ENCODE data around the gene ARRB1.

Gene ARRB1

GRCh38 chr11:75267171-75267970, 84.1 kb downstream of the ARRB1 start:
- H3K79me2 ChIP-seq, result no peaks in the 10 kb centered on the region
- no peak overlapping the region for H3K9ac ChIP-seq
- no peak for TF ChIP-seq CTCF (IDR thresholded peaks at IDR 0.05)
- H3K4me3 ChIP-seq (ENCODE audit: low read depth, low read length), result no peak overlapping the region
- no peak overlapping the region for H3K27ac ChIP-seq
- H3K36me3 ChIP-seq (ENCODE audit: control insufficient read depth, insufficient read depth, low read length), result no peaks in the 10 kb centered on the region
- H3K27me3 ChIP-seq (ENCODE audit: control insufficient read depth, insufficient read depth, low read length), result no peaks in the 10 kb centered on the region
- H3K4me1 ChIP-seq, result no peaks in the 10 kb centered on the region
- no peaks in the 10 kb centered on the region for H3K9me3 ChIP-seq (ENCODE audit: control insufficient read depth, low read length)
- no peak overlapping the region for H3K4me2 ChIP-seq (ENCODE audit: low read length)
- no peak overlapping the region for H2AFZ ChIP-seq

GRCh38 chr11:75265851-75266531, 85.5 kb downstream of the ARRB1 start:
- Histone ChIP-seq H3K4me1 (no peaks in the 10 kb centered on the region), H3K27ac (no peak overlapping the region), H3K27me3 (ENCODE audit: control insufficient read depth, insufficient read depth, low read length) (no peaks in the 10 kb centered on the region), H3K4me3 (ENCODE audit: low read depth, low read length) (no peak overlapping the region), H3K9me3 (ENCODE audit: control insufficient read depth, low read length) (no peaks in the 10 kb centered on the region), H3K79me2 (no peaks in the 10 kb centered on the region), H3K4me2 (ENCODE audit: low read length) (no peak overlapping the region), H3K9ac (no peak overlapping the region), H2AFZ (no peak overlapping the region), H3K36me3 (ENCODE audit: control insufficient read depth, insufficient read depth, low read length) (no peaks in the 10 kb centered on the region)
- no peak for TF ChIP-seq CTCF (IDR thresholded peaks at IDR 0.05)

GRCh38 chr11:75264971-75265370, 86.5 kb downstream of the ARRB1 start:
- H3K36me3 ChIP-seq (ENCODE audit: control insufficient read depth, insufficient read depth, low read length), result no peaks in the 10 kb centered on the region
- H3K4me3 ChIP-seq (ENCODE audit: low read depth, low read length), result no peak overlapping the region
- H3K27ac ChIP-seq, result no peak overlapping the region
- no peaks in the 10 kb centered on the region for H3K27me3 ChIP-seq (ENCODE audit: control insufficient read depth, insufficient read depth, low read length)
- H3K4me2 ChIP-seq (ENCODE audit: low read length), result no peak overlapping the region
- no peaks in the 10 kb centered on the region for H3K9me3 ChIP-seq (ENCODE audit: control insufficient read depth, low read length)
- H3K9ac ChIP-seq, result no peak overlapping the region
- H2AFZ ChIP-seq, result no peak overlapping the region
- H3K4me1 ChIP-seq, result no peaks in the 10 kb centered on the region
- no peak for TF ChIP-seq CTCF (IDR thresholded peaks at IDR 0.05)
- no peaks in the 10 kb centered on the region for H3K79me2 ChIP-seq

- Histone ChIP-seq H3K27me3 (ENCODE audit: control insufficient read depth, insufficient read depth, low read length) (no peaks in the 10 kb centered on the region), H3K36me3 (ENCODE audit: control insufficient read depth, insufficient read depth, low read length) (no peaks in the 10 kb centered on the region), H3K9ac (no peak overlapping the region), H3K4me3 (ENCODE audit: low read depth, low read length) (no peak overlapping the region), H3K4me2 (ENCODE audit: low read length) (no peak overlapping the region), H3K79me2 (no peaks in the 10 kb centered on the region), H3K9me3 (ENCODE audit: control insufficient read depth, low read length) (no peaks in the 10 kb centered on the region), H2AFZ (no peak overlapping the region), H3K27ac (no peak overlapping the region), H3K4me1 (no peaks in the 10 kb centered on the region)
- TF ChIP-seq CTCF (IDR thresholded peaks at IDR 0.05), result no peak
Measured at GRCh38 chr11:75264356-75264755, 87.1 kb downstream of the ARRB1 start.

Data from parathyroid adenoma (tissue), 2 donors.